ENCODE measurements around the gene ZNF70.

The ZNF70 gene

DNA sequence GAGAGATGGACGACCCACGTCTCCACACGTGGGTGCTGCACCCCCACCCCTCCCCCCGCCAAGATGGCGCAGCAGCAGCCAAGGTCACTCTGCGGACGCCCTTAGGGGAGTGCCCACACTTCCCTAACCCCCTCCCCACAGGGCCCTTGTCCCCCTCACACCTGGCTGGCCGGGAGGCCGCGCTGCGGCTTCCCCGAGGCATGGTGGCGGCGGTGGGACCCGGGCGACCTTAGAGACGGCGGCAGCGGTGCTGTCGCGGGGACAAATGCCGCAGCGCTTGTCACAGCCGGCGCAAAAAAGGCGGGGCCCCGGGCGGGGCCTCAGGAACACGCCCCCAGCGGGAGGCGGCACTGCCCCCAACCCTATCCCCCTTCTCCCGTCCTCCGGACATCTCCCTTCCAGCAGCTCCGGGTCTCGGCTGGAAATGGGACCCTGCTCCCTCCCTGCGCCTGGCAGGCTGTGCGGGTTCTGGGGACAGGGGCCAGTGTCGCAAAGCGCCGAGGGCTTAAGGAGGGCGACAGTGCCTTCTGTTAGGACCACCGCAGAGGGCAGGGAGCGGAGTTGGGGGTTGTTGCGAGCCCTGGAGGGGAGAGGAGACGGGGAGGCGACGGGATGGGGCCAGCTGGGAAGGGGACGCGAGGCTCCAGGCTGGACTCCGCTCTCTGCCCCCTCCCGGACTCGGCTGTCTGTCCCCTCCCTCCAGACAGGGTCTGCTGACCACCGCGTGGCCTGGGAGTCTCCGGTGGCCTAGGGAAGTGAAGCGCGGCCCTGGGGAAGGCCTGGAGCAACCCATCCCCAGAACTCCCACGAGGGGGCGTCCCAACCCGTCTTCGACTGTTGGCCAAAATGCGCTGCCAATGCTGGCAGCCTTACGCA lies 17.0 kb upstream of the ZNF70 start, which contains the start of gene CHCHD10:
Gene CHCHD10, minus strand, starts transcription at position 300 of the 876 bp plus-strand sequence. Its CDS starts 98 bp downstream, at position 202.
- peak; percentile 67 for DNase-seq (ENCODE audit: low read depth)
- TF ChIP-seq CTCF (IDR thresholded peaks at IDR 0.05; ENCODE audit: insufficient read depth, low read depth, low read length, missing control alignments) = peak; percentile 72
- peak within 1 kb of the TSS; percentile 67 for H3K4me3 ChIP-seq (ENCODE audit: low read length)

- DNase-seq (ENCODE audit: low read depth) = no peak
- no peak for TF ChIP-seq CTCF (IDR thresholded peaks at IDR 0.05; ENCODE audit: insufficient read depth, low read depth, low read length, missing control alignments)
- peak overlapping the region; percentile 67 for H3K4me3 ChIP-seq (ENCODE audit: low read length)
Measured at GRCh38 chr22:23767303-23767672, 16.4 kb upstream of the ZNF70 start.

- TF ChIP-seq CTCF (IDR thresholded peaks at IDR 0.05; ENCODE audit: insufficient read depth, low read depth, low read length, missing control alignments) = no peak
- DNase-seq (ENCODE audit: low read depth) = no peak
- H3K4me3 ChIP-seq (ENCODE audit: low read length) = no peak overlapping the region
Measured at GRCh38 chr22:23764899-23765881, 14.3 kb upstream of the ZNF70 start.

- no peak overlapping the region for H3K4me3 ChIP-seq (ENCODE audit: low read length)
- TF ChIP-seq CTCF (IDR thresholded peaks at IDR 0.05; ENCODE audit: insufficient read depth, low read depth, low read length, missing control alignments) = no peak
Measured at GRCh38 chr22:23763954-23764353, 13.0 kb upstream of the ZNF70 start.

DNA sequence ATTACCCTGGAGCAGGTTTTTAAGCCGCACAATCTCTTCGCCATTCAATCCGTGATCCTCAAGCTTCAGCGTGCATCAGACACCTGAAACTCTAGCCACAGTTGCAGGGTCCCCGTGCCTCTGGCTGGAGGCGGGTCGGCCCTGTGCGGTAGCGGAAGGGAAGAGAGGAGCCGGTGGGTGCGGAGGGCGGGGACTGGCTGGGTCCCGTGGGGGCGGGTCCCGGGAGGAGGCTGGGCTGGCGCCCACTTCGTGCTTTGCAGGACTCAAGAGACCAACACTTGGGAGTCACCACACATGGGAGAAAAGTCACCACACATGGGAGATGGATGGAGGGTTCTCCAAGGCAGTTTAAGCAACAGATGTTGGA lies 12.7 kb upstream of the ZNF70 start:
- TF ChIP-seq CTCF (IDR thresholded peaks at IDR 0.05; ENCODE audit: insufficient read depth, low read depth, low read length, missing control alignments) = no peak
- DNase-seq (ENCODE audit: low read depth) = no peak
- H3K4me3 ChIP-seq (ENCODE audit: low read length) = no peak overlapping the region

More at GRCh38 chr22:23763954-23764353, 13.0 kb upstream of the ZNF70 start:
- DNase-seq (ENCODE audit: low read depth) = no peak

DNA sequence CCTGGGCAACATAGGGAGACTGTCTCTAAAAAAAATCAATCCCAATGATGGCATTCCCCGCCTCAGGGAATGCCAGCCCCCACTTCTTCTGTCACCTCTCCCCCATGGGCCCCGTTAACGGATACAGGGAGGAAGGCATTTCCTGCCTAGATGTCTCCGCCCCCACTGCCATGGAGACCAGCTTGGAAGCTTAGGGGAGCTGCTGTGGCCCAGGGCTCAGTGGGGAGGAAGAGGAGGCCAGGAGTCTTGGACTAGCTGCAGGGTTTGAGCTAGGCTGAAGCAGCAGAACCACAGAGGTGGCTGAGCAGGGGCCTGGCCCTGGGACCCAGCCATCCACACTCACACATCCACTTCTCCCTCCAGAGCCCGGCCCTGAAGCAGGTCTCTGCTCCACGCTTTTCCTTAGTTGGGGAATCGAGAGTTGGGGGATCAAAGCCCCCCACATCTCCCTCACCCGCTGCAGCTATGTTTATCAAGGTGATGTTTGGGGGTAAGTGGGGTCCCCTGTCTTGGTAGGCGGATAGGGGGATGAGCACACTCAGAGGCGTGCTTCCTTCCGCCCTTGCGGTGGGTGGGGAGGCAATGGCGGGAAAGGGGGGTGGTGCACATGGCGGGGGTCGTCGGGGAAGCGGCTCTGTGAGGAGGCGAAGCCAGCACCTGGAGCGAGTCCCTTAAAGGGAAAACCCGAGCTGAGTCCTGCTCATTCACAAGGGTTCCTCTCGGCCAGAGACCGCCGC lies 12.1 kb upstream of the ZNF70 start, which contains the start of gene C22orf15:
Gene C22orf15, plus strand, starts transcription at position 149 of the 737 bp plus-strand sequence. Its CDS starts 317 bp downstream, at position 466.
- no peak for DNase-seq (ENCODE audit: low read depth)
- H3K4me3 ChIP-seq (ENCODE audit: low read length) = no peak within 1 kb of the TSS
- TF ChIP-seq CTCF (IDR thresholded peaks at IDR 0.05; ENCODE audit: insufficient read depth, low read depth, low read length, missing control alignments) = no peak

All from epithelial cell of esophagus (primary cell).